Measurements from ENCODE around the gene MRGPRD.

The MRGPRD gene, protein sequence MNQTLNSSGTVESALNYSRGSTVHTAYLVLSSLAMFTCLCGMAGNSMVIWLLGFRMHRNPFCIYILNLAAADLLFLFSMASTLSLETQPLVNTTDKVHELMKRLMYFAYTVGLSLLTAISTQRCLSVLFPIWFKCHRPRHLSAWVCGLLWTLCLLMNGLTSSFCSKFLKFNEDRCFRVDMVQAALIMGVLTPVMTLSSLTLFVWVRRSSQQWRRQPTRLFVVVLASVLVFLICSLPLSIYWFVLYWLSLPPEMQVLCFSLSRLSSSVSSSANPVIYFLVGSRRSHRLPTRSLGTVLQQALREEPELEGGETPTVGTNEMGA

DNA sequence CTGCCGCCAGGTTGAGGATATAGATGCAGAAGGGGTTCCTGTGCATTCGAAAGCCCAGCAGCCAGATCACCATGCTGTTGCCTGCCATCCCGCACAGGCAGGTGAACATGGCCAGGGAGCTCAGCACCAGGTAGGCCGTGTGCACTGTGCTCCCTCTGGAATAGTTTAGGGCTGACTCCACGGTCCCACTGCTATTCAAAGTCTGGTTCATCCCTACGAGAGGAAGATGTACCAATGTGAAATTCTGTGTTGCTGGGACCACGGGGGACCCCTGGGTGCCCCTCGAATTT lies at the start of gene MRGPRD:
MRGPRD (minus strand) TSS at position 211 of the 290 bp plus-strand sequence; CDS start at position 211, 0 bp downstream.
- TF ChIP-seq MYC (IDR thresholded peaks at IDR 0.05; ENCODE audit: low read depth, low read length) (no peak), POLR2A (IDR thresholded peaks at IDR 0.05; ENCODE audit: extremely low read depth, insufficient read length) (no peak)
- TF ChIP-seq, protein P1, sequence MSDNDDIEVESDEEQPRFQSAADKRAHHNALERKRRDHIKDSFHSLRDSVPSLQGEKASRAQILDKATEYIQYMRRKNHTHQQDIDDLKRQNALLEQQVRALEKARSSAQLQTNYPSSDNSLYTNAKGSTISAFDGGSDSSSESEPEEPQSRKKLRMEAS (IDR thresholded peaks at IDR 0.05; ENCODE audit: low read depth, low read length), result no peak
- TF ChIP-seq, protein P2, sequence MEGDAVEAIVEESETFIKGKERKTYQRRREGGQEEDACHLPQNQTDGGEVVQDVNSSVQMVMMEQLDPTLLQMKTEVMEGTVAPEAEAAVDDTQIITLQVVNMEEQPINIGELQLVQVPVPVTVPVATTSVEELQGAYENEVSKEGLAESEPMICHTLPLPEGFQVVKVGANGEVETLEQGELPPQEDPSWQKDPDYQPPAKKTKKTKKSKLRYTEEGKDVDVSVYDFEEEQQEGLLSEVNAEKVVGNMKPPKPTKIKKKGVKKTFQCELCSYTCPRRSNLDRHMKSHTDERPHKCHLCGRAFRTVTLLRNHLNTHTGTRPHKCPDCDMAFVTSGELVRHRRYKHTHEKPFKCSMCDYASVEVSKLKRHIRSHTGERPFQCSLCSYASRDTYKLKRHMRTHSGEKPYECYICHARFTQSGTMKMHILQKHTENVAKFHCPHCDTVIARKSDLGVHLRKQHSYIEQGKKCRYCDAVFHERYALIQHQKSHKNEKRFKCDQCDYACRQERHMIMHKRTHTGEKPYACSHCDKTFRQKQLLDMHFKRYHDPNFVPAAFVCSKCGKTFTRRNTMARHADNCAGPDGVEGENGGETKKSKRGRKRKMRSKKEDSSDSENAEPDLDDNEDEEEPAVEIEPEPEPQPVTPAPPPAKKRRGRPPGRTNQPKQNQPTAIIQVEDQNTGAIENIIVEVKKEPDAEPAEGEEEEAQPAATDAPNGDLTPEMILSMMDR (IDR thresholded peaks at IDR 0.05; ENCODE audit: low read depth, low read length), result no peak
- H3K4me3 ChIP-seq (ENCODE audit: low read depth, low read length), result no peak within 1 kb of the TSS
- no peak for DNase-seq (ENCODE audit: low read depth)

DNA sequence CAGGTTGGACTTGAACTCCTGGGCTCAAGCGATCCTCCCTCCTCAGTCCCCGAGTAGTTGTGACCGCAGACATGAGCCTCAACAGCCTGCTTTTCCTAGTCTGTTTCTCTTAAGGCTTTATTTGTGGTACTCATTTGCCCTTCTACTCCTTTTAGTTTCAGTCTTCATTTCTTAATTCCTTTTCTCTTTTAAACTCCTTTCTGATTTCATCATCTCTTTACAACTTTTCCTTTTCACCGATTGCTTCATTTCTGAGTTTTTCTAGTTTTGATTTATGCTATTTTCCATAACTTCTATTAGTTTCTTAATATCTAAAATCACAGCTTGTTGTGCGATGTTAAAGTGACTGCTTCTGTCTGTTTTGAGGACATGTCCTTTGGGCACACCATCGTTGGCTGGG lies 49.5 kb upstream of the MRGPRD start:
- no peak overlapping the region for H3K4me3 ChIP-seq (ENCODE audit: low read depth, low read length)
- DNase-seq (ENCODE audit: low read depth), result no peak
- TF ChIP-seq POLR2A (IDR thresholded peaks at IDR 0.05; ENCODE audit: extremely low read depth, insufficient read length) (no peak), MYC (IDR thresholded peaks at IDR 0.05; ENCODE audit: low read depth, low read length) (no peak)
- TF ChIP-seq, protein P1 (IDR thresholded peaks at IDR 0.05; ENCODE audit: low read depth, low read length), result no peak
- TF ChIP-seq, protein P2 (IDR thresholded peaks at IDR 0.05; ENCODE audit: low read depth, low read length), result no peak

DNA sequence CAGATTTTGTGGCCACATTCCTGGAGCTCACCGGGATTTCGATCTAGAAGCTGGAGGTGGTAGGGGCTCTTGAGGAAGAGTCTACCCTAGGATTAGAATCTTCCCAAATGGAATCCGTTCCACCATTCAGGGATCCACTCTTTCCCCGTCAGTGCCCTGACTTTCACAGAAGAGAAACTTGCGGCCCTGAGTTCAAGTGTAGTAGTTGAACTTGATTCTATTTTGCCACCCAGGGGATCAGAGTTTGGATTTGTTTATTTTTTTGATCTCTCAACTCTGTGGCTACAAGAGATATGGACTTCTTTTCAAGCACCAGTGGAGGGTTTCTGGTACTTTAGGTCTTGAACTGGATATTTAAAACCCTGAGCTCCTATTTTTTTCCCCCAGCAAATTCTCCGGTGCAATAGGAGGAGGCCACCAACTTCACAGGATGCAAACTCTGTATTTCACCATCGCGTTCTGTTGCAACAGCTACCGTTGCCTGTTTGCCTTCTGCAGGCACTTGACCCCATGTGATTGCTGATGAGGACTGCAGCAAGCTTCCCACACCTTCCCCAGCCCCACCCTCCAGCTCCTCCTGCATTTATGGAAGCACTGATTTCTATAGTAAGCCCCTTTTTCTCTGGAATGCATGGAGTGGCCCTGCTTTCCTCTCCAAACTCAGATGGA lies 47.1 kb upstream of the MRGPRD start:
- H3K4me3 ChIP-seq (ENCODE audit: low read depth, low read length), result peak overlapping the region; percentile 27
- TF ChIP-seq, protein P2 (IDR thresholded peaks at IDR 0.05; ENCODE audit: low read depth, low read length), result no peak
- TF ChIP-seq, protein P1 (IDR thresholded peaks at IDR 0.05; ENCODE audit: low read depth, low read length), result peak; percentile 81
- no peak for TF ChIP-seq POLR2A (IDR thresholded peaks at IDR 0.05; ENCODE audit: extremely low read depth, insufficient read length)
- TF ChIP-seq MYC (IDR thresholded peaks at IDR 0.05; ENCODE audit: low read depth, low read length), result peak; percentile 91
- DNase-seq (ENCODE audit: low read depth), result peak; percentile 96

DNA sequence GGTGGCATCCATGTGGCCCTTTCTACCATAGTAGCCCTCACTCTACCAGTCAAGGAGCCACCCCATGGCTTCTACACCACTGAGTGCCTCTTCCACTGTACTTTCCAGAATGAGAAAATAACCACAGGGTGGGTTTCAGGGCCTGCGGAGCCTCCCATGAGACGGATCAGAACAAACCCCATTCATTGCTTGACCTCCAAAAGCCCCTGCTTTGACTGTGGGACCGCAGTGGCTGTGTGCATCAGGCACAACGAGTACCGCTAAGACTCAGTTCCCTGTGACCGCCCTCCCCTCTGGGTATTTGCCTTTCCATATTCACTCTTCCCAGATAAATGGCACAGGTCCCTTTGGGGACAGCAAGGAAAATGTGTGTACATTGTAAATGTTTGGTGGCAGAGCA lies 43.7 kb upstream of the MRGPRD start:
- H3K4me3 ChIP-seq (ENCODE audit: low read depth, low read length), result no peak overlapping the region
- DNase-seq (ENCODE audit: low read depth), result no peak
- TF ChIP-seq, protein P2 (IDR thresholded peaks at IDR 0.05; ENCODE audit: low read depth, low read length), result no peak
- TF ChIP-seq POLR2A (IDR thresholded peaks at IDR 0.05; ENCODE audit: extremely low read depth, insufficient read length) (no peak), MYC (IDR thresholded peaks at IDR 0.05; ENCODE audit: low read depth, low read length) (no peak)

DNA sequence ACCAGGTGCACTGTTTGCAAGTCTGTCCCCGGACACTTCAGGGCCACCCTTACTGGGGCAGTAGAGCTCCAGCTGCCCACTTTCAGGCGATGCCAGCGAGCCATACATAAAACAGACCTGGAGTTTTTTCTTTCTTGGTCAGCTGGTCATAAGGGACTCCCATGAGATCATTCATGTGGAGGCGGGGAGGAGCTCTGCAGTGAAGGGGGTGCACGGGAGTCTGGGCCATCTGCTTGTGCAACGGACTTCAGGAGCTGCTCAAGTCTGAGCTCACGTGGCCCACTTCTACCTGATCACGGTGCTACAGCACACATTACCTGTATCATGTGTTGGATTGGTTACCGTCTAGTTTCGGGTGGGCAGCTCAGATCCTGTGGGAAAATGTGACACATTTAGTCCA lies 41.5 kb upstream of the MRGPRD start:
- TF ChIP-seq, protein P2 (IDR thresholded peaks at IDR 0.05; ENCODE audit: low read depth, low read length), result no peak
- TF ChIP-seq POLR2A (IDR thresholded peaks at IDR 0.05; ENCODE audit: extremely low read depth, insufficient read length) (no peak), MYC (IDR thresholded peaks at IDR 0.05; ENCODE audit: low read depth, low read length) (no peak)
- TF ChIP-seq, protein P1 (IDR thresholded peaks at IDR 0.05; ENCODE audit: low read depth, low read length), result no peak
- peak; percentile 31 for DNase-seq (ENCODE audit: low read depth)
- H3K4me3 ChIP-seq (ENCODE audit: low read depth, low read length), result no peak overlapping the region
